Spleen (tissue), 11 donors: ENCODE measurements around the gene TSHZ2. TPM values are rescaled to one million over a fixed set of nuclear protein-coding genes. Genes with fewer than 3 reads are reported as not detected.

Experiments
- DNase-seq: peaks from one replicate; pipeline ENCODE4 v3.0.0-alpha.2; 2020
- H3K27ac ChIP-seq, 8 donors: fragments of 200-600 bp; sonication (generic) in 7 of 8; 1 replicate in 4 of 8; 2 replicates in 4 of 8; pipeline versions ENCODE4 v1.5.0 to v1.8.0; 2016 to 2021; ENCODE audit warnings: inconsistent platforms in 4 of 8, mild to moderate bottlenecking in 4 of 8, moderate library complexity in 1 of 8
- H3K27me3 ChIP-seq, 7 donors: fragments of 200-600 bp; sonication (generic) in 6 of 7; replicated peaks in 1 of 7; 1 replicate in 4 of 7; 2 replicates in 3 of 7; pipeline versions ENCODE4 v1.5.0 to v1.8.0; 2016 to 2021; ENCODE audit warnings: inconsistent platforms in 3 of 7, mild to moderate bottlenecking in 1 of 7
- H3K36me3 ChIP-seq, 6 donors: fragments of 200-600 bp; sonication (generic) in 5 of 6; 1 replicate in 4 of 6; 2 replicates in 2 of 6; pipeline versions ENCODE4 v1.5.0 to v1.8.0; 2016 to 2021; ENCODE audit warnings: inconsistent platforms in 2 of 6
- H3K4me1 ChIP-seq, 6 donors: fragments of 200-600 bp; sonication (generic) in 5 of 6; 1 replicate in 3 of 6; 2 replicates in 3 of 6; pipeline versions ENCODE4 v1.5.0 to v1.8.0; 2016 to 2021; ENCODE audit warnings: inconsistent platforms in 3 of 6
- H3K4me3 ChIP-seq, 8 donors: fragments of 200-600 bp; sonication (generic) in 7 of 8; 1 replicate in 4 of 8; 2 replicates in 4 of 8; pipeline versions ENCODE4 v1.5.0 to v1.8.0; 2016 to 2021; ENCODE audit warnings: inconsistent platforms in 4 of 8, mild to moderate bottlenecking in 4 of 8, moderate library complexity in 2 of 8
- H3K9me3 ChIP-seq, 8 donors: fragments of 200-600 bp; sonication (generic) in 7 of 8; 1 replicate in 4 of 8; 2 replicates in 4 of 8; pipeline versions ENCODE4 v1.5.0 to v1.8.0; 2016 to 2021; ENCODE audit warnings: inconsistent platforms in 4 of 8
- CTCF ChIP-seq, 11 experiments: fragments of 200-600 bp in 7 of 11; fragments of 450-650 bp in 4 of 11; sonication (generic) in 4 of 11; IDR thresholded peaks in 8 of 11; conservative IDR thresholded peaks in 3 of 11; 1 replicate in 7 of 11; 2 replicates in 4 of 11; pipeline versions ENCODE4 v1.4.0 to v1.8.0; 2016 to 2021; ENCODE audit warnings: antibody characterized with exemption in 11 of 11, inconsistent platforms in 4 of 11, mild to moderate bottlenecking in 1 of 11
- POLR2A ChIP-seq, 3 donors: fragments of 450-650 bp; IDR thresholded peaks; one replicate each; pipeline ENCODE4 v1.5.1; 2017; ENCODE audit warnings: antibody characterized with exemption in 3 of 3, mild to moderate bottlenecking in 1 of 3
- POLR2AphosphoS5 ChIP-seq, 3 donors: sonication (generic); formaldehyde crosslinking; IDR thresholded peaks; one replicate each; pipeline ENCODE4 v1.5.1; 2017; ENCODE audit warnings: antibody characterized with exemption in 3 of 3
- WGBS, 5 donors: extraction: QIAGEN DNeasy Blood & Tissue Kit in 3 of 5; methylation state at CpG; one replicate each; pipeline versions ENCODE4 v1.1.5 to v1.1.7; 2013 to 2018; 5-methylcytosine and 5-hydroxymethylcytosine counted together
- intact Hi-C: fragments of 100-400 bp; cut with DNase I; formaldehyde crosslinking; loops from one replicate; pipeline ENCODE4 v1.15.0; 2023; ENCODE audit warnings: low total_unique reads
- polyA plus RNA-seq, 3 donors: library from polyadenylated mRNA; stranded (reverse); fragments of 200-250 nt; gene quantifications; one replicate each; pipeline ENCODE4 v1.2.1, GENCODE V29; 2013
- total RNA-seq, 7 donors: library from RNA; depleted of rRNA in 3 of 7; stranded (reverse); fragments of >200 nt in 3 of 7; fragmentation: NEBNext Ultra II Directional in 4 of 7; extraction: Animal tissue kit (Norgen Biotek cat#: 25700) in 4 of 7; gene quantifications; one replicate each; pipeline versions ENCODE4 v1.1.0 to v1.2.1, GENCODE V29; 2016 to 2021
- donor health status: healthy with polysubstance abuse.
- donor health status: DM: no; HTN: no; CAD: no; lungs with moderate emphysema.
- donor health status: DM: no; HTN: no; CAD: no.
- donor health status: Bipolar disorder and iron deficiency.
- donor health status: healthy.
- donor health status: DM: no; HTN: no; CAD: no.
- donor health status: DM: yes; HTN: yes; CAD: no.

TSHZ2 gene
- total and polyA plus RNA-seq, 10 donors, result 0.86 to 19.2 (median 15.7) TPM

- Histone ChIP-seq H3K4me1 (peaks cover 0 to 56% (median 14%) of the 10 kb centered on the region in 6 donors), H3K27me3 (no peaks in the 10 kb centered on the region), H3K4me3 (no peak overlapping the region), H3K36me3 (no peaks in the 10 kb centered on the region), H3K9me3 (no peaks in the 10 kb centered on the region), H3K27ac (peak overlapping the region in 7 of 8 donors; percentile 3 to 71 (median 55))
- 71 to 81% (median 76%) methylated on average over 10 of the region's 10 CpGs for WGBS, 5 donors
- DNase-seq, result no peak
- intact Hi-C loops, result no loop called here
- TF ChIP-seq POLR2AphosphoS5 (IDR thresholded peaks at IDR 0.05), result no peak
- TF ChIP-seq POLR2A (IDR thresholded peaks at IDR 0.05), result no peak
- TF ChIP-seq CTCF (IDR thresholded peaks at IDR 0.05 in 8 of 11, conservative IDR thresholded peaks at IDR 0.05 in 3 of 11), result no peak
These were observed 107.9 kb downstream of the TSHZ2 start for GRCh38 chr20:53079828-53080686.

- WGBS, 5 donors, result 91 to 95% (median 92%) methylated on average over 9 of the region's 9 CpGs
- no peak for DNase-seq
- peak overlapping the region in 7 of 8 donors; percentile 3 to 71 (median 55) for H3K27ac ChIP-seq
- TF ChIP-seq POLR2A (IDR thresholded peaks at IDR 0.05) (no peak), CTCF (IDR thresholded peaks at IDR 0.05 in 8 of 11, conservative IDR thresholded peaks at IDR 0.05 in 3 of 11) (no peak), POLR2AphosphoS5 (IDR thresholded peaks at IDR 0.05) (no peak)
- intact Hi-C loops, result no loop called here
- peaks cover 0 to 56% (median 14%) of the 10 kb centered on the region in 6 donors for H3K4me1 ChIP-seq
- no peaks in the 10 kb centered on the region for H3K9me3 ChIP-seq
- no peaks in the 10 kb centered on the region for H3K27me3 ChIP-seq
- H3K36me3 ChIP-seq, result no peaks in the 10 kb centered on the region
- H3K4me3 ChIP-seq, result no peak overlapping the region
These were observed 108.5 kb downstream of the TSHZ2 start for GRCh38 chr20:53080687-53080962.

- Histone ChIP-seq H3K27me3 (no peaks in the 10 kb centered on the region), H3K36me3 (no peaks in the 10 kb centered on the region), H3K4me3 (no peak overlapping the region), H3K9me3 (no peaks in the 10 kb centered on the region), H3K4me1 (peaks cover 0 to 50% (median 14%) of the 10 kb centered on the region in 6 donors), H3K27ac (peak overlapping the region in 7 of 8 donors; percentile 3 to 71 (median 55))
- DNase-seq, result no peak
- intact Hi-C loops, result no loop called here
- 57 to 68% (median 60%) methylated on average over 10 of the region's 10 CpGs for WGBS, 5 donors
- TF ChIP-seq POLR2A (IDR thresholded peaks at IDR 0.05) (no peak), POLR2AphosphoS5 (IDR thresholded peaks at IDR 0.05) (no peak), CTCF (IDR thresholded peaks at IDR 0.05 in 8 of 11, conservative IDR thresholded peaks at IDR 0.05 in 3 of 11) (no peak)
These were observed 109.1 kb downstream of the TSHZ2 start for GRCh38 chr20:53080969-53081871.
